DND-41 (cell line): ENCODE data around the gene UBN2.

ENCODE experiments used
- EZH2 ChIP-seq: IDR thresholded peaks from 3 replicates; pipeline ENCODE4 v1.6.1; 2012; ENCODE audit warnings: borderline replicate concordance, low read depth, mild to moderate bottlenecking, moderate library complexity, low read length, inconsistent platforms; ENCODE audit not compliant: severe bottlenecking
- TF ChIP-seq, protein P1 (sequence below): IDR thresholded peaks from 2 replicates; pipeline ENCODE4 v1.5.1; 2012; ENCODE audit warnings: borderline replicate concordance, low read length, moderate library complexity, mild to moderate bottlenecking; ENCODE audit not compliant: poor library complexity, severe bottlenecking; ENCODE audit errors: extremely low read depth

DNA sequence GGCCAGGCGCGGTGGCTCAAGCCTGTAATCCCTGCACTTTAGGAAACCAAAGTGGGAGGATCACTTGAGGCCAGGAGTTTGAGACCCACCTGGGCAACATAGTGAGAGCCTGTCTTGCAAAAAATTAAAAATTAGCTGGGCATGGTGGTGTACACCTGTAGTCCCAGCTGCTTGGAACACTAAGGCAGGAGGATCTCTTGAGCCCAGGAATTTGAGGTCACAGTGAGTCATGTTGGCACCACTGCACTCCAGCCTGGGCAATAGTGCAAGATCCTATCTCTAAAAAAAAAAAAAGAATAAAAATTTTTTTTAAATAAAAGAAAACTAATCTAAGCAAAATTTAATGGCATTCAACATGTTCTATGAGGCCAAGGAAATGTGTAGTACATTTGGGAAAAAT lies 44.9 kb upstream of the UBN2 start:
- TF ChIP-seq, protein P1, sequence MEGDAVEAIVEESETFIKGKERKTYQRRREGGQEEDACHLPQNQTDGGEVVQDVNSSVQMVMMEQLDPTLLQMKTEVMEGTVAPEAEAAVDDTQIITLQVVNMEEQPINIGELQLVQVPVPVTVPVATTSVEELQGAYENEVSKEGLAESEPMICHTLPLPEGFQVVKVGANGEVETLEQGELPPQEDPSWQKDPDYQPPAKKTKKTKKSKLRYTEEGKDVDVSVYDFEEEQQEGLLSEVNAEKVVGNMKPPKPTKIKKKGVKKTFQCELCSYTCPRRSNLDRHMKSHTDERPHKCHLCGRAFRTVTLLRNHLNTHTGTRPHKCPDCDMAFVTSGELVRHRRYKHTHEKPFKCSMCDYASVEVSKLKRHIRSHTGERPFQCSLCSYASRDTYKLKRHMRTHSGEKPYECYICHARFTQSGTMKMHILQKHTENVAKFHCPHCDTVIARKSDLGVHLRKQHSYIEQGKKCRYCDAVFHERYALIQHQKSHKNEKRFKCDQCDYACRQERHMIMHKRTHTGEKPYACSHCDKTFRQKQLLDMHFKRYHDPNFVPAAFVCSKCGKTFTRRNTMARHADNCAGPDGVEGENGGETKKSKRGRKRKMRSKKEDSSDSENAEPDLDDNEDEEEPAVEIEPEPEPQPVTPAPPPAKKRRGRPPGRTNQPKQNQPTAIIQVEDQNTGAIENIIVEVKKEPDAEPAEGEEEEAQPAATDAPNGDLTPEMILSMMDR, result no peak
- TF ChIP-seq EZH2, result no peak
